Progenitor cell of endocrine pancreas (in vitro differentiated cells): Measurements from ENCODE around the gene NUAK1. TPM values are rescaled to one million over a fixed set of nuclear protein-coding genes. Genes with fewer than 3 reads are reported as not detected.

ENCODE experiments used
- DNase-seq: peaks from one replicate; pipeline ENCODE4 v3.0.0; 2021; ENCODE audit warnings: low spot score; ENCODE audit not compliant: unreplicated experiment
- H3K27ac Mint-ChIP-seq: 2 replicates; pipeline ENCODE4 v1.8.0; 2021; ENCODE audit warnings: mild to moderate bottlenecking, moderate library complexity, mixed read lengths
- H3K27me3 Mint-ChIP-seq: 2 replicates; pipeline ENCODE4 v1.8.0; 2021; ENCODE audit warnings: mixed read lengths
- H3K36me3 Mint-ChIP-seq: 2 replicates; pipeline ENCODE4 v1.8.0; 2022; ENCODE audit warnings: mixed read lengths; ENCODE audit not compliant: insufficient read depth
- H3K4me1 Mint-ChIP-seq: 2 replicates; pipeline ENCODE4 v1.8.0; 2021; ENCODE audit warnings: low read depth, mixed read lengths
- H3K4me3 Mint-ChIP-seq: 2 replicates; pipeline ENCODE4 v1.8.0; 2021; ENCODE audit warnings: low read depth, mild to moderate bottlenecking, moderate library complexity, mixed read lengths
- H3K9me3 Mint-ChIP-seq: 2 replicates; pipeline ENCODE4 v1.8.0; 2021; ENCODE audit warnings: low read depth, mixed read lengths
- total RNA-seq: library from RNA; stranded (reverse); gene quantifications from 2 replicates; pipeline ENCODE4 v1.2.1, GENCODE V29; 2021
- TF ChIP-seq, protein P1 (sequence below): fragments of 200-600 bp; sonication (generic); IDR thresholded peaks from one replicate; pipeline ENCODE4 v1.5.0; 2021; ENCODE audit warnings: antibody characterized with exemption, mild to moderate bottlenecking; ENCODE audit not compliant: unreplicated experiment

NUAK1 gene
- total RNA-seq, 1 donor from 2014 or later, result 7.6 TPM

DNA sequence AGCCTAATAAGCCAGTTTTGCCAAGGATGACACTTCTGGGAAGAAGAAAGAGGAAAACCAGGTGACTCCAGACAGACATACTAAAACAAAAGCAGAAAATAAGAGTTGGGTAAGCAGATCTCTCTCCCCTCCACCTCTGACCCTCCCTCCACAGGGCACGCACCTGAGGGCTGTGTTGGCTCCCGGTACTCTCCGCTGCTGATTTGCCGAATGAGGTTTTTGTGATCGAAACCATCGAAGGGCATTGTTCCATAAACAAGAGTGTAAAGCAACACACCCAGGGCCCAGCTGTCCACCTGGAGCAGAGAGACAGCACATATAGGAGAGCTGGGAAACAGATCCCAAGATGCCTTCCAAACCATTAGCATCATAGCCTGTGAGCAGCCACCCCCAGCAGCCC is 68.1 kb downstream of the NUAK1 start:
- no peak for DNase-seq
- TF ChIP-seq, protein P1, sequence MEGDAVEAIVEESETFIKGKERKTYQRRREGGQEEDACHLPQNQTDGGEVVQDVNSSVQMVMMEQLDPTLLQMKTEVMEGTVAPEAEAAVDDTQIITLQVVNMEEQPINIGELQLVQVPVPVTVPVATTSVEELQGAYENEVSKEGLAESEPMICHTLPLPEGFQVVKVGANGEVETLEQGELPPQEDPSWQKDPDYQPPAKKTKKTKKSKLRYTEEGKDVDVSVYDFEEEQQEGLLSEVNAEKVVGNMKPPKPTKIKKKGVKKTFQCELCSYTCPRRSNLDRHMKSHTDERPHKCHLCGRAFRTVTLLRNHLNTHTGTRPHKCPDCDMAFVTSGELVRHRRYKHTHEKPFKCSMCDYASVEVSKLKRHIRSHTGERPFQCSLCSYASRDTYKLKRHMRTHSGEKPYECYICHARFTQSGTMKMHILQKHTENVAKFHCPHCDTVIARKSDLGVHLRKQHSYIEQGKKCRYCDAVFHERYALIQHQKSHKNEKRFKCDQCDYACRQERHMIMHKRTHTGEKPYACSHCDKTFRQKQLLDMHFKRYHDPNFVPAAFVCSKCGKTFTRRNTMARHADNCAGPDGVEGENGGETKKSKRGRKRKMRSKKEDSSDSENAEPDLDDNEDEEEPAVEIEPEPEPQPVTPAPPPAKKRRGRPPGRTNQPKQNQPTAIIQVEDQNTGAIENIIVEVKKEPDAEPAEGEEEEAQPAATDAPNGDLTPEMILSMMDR, result no peak
- Mint-ChIP-seq H3K36me3 (peaks cover 19% of the 10 kb centered on the region), H3K4me1 (peaks cover 12% of the 10 kb centered on the region), H3K9me3 (no peaks in the 10 kb centered on the region), H3K27me3 (no peaks in the 10 kb centered on the region), H3K4me3 (no peak overlapping the region), H3K27ac (no peak overlapping the region)

GRCh38 chr12:106070147-106070546 is 68.6 kb downstream of the NUAK1 start:
- DNase-seq, result no peak
- Mint-ChIP-seq H3K9me3 (no peaks in the 10 kb centered on the region), H3K36me3 (peaks cover 24% of the 10 kb centered on the region), H3K27me3 (no peaks in the 10 kb centered on the region), H3K4me1 (peaks cover 8% of the 10 kb centered on the region), H3K27ac (no peak overlapping the region), H3K4me3 (no peak overlapping the region)
- TF ChIP-seq, protein P1, result no peak

DNA sequence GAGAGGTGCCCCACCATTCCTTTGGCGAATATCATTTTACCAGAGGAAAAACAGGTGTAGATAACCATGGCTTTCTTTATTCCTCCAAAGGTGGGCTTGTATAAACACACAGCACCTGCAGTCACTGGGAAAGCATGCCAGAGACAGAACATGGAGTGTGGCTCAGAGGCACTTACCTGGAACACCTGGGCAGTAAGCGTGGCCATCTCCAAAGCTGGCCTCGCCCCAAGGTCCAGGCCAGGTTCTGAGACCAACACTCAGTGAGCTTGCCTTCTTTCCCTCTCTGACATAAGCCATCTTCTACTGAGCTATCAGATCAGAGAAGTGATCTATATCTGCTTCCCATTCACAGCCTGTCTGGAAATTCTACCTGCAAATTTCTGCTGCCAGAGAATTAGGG is 70.5 kb downstream of the NUAK1 start:
- H3K27me3 Mint-ChIP-seq, result no peaks in the 10 kb centered on the region
- H3K27ac Mint-ChIP-seq, result no peak overlapping the region
- peaks cover 23% of the 10 kb centered on the region for H3K36me3 Mint-ChIP-seq
- no peaks in the 10 kb centered on the region for H3K9me3 Mint-ChIP-seq
- H3K4me1 Mint-ChIP-seq, result no peaks in the 10 kb centered on the region
- TF ChIP-seq, protein P1, result no peak
- DNase-seq, result no peak
- H3K4me3 Mint-ChIP-seq, result no peak overlapping the region

DNA sequence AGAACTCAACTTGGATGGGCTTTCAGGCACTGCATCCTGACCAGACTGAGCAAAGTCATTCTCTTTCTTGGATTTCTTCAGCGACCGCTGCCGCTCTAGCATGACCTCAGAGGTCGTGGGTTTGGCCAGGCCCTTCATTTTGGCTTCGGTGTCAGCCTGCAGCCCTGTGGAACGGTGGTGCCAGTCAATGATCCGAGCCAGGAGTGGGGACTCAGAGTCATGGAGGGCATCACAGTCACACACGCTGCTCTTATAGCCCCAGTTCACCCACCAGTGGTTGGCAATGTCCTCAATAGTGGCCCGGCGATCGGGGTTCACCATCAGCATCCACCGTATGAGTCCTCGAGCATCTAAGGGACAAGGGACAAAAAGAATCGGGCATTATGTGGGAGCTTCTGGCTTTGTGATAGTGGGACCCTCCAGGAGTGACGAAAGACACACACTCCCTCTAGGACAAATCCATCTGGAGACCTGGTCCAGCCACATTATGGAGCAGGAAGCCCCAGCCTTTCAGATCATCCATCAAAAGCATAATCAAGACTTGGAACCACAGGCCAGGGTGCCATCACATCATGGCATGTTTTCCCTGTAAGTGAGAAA is 71.0 kb downstream of the NUAK1 start:
- Mint-ChIP-seq H3K36me3 (peaks cover 21% of the 10 kb centered on the region), H3K27ac (no peak overlapping the region), H3K4me1 (no peaks in the 10 kb centered on the region), H3K27me3 (no peaks in the 10 kb centered on the region), H3K9me3 (no peaks in the 10 kb centered on the region), H3K4me3 (no peak overlapping the region)
- TF ChIP-seq, protein P1, result no peak
- DNase-seq, result no peak

DNA sequence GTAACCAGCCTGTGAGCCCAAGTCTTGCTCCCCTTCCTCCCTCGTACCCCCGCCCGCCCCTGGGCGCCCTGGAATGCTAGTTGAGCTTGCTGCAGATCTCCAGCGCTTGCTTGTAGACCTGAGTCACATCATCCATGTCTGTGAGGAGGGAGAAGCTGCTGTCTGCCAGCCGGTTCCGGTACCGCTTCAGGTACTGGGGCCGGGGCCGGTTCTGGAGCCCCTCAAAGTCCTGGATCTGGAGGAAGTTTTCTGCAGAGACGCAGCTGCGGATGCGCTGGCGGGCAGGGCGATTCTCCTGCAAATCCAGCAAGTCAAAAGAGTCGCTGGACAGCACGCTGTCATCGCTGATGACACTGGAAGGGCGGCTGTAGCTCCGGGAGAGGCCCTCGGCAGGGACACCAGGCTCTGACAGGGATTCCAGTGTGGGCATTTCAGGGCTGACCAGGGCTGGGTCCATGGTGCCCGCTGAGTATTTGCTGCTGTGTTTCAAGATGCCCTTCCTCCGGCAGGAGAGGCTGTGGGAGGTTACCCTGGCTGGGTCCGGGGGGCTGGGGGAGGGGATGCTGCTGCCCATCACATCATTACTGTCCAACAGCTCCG is 71.9 kb downstream of the NUAK1 start:
- peaks cover 21% of the 10 kb centered on the region for H3K36me3 Mint-ChIP-seq
- H3K27ac Mint-ChIP-seq, result no peak overlapping the region
- no peak for DNase-seq
- H3K4me3 Mint-ChIP-seq, result no peak overlapping the region
- no peaks in the 10 kb centered on the region for H3K9me3 Mint-ChIP-seq
- no peaks in the 10 kb centered on the region for H3K27me3 Mint-ChIP-seq
- H3K4me1 Mint-ChIP-seq, result no peaks in the 10 kb centered on the region
- TF ChIP-seq, protein P1, result no peak
